ENCODE results near the gene SLC6A3.

Gene SLC6A3

GRCh38 chr5:1488882-1489680 is 43.8 kb upstream of the SLC6A3 start:
- DNase-seq: peak; percentile 77
- no peaks in the 10 kb centered on the region for H3K27me3 ChIP-seq (replicated peaks)
- TF ChIP-seq CTCF (IDR thresholded peaks at IDR 0.05; ENCODE audit: low read depth, low read length, missing control alignments): no peak
- in situ Hi-C loops (cut with HindIII; ENCODE audit: low pct_ligation_motif_present, low sequenced_read_pairs): no loop called here
- peak overlapping the region; percentile 50 for H3K27ac ChIP-seq
- H3K4me3 ChIP-seq (ENCODE audit: low read depth, low read length): no peak overlapping the region
- H3K36me3 ChIP-seq (replicated peaks): peaks cover 47% of the 10 kb centered on the region

- no peak overlapping the region for H3K27ac ChIP-seq
- H3K27me3 ChIP-seq (replicated peaks): no peaks in the 10 kb centered on the region
- DNase-seq: no peak
- no peak overlapping the region for H3K4me3 ChIP-seq (ENCODE audit: low read depth, low read length)
- in situ Hi-C loops (cut with HindIII; ENCODE audit: low pct_ligation_motif_present, low sequenced_read_pairs): no loop called here
- no peak for TF ChIP-seq CTCF (IDR thresholded peaks at IDR 0.05; ENCODE audit: low read depth, low read length, missing control alignments)
- H3K36me3 ChIP-seq (replicated peaks): peaks cover 42% of the 10 kb centered on the region
These were observed 42.0 kb upstream of the SLC6A3 start for GRCh38 chr5:1487079-1487764.

- TF ChIP-seq CTCF (IDR thresholded peaks at IDR 0.05; ENCODE audit: low read depth, low read length, missing control alignments): no peak
- H3K27ac ChIP-seq: no peak overlapping the region
These were observed 41.0 kb upstream of the SLC6A3 start for GRCh38 chr5:1486271-1486670.

GRCh38 chr5:1485579-1486118 is 40.4 kb upstream of the SLC6A3 start:
- H3K27ac ChIP-seq: no peak overlapping the region
- H3K4me3 ChIP-seq (ENCODE audit: low read depth, low read length): no peak overlapping the region
- TF ChIP-seq CTCF (IDR thresholded peaks at IDR 0.05; ENCODE audit: low read depth, low read length, missing control alignments): no peak
- in situ Hi-C loops (cut with HindIII; ENCODE audit: low pct_ligation_motif_present, low sequenced_read_pairs): no loop called here
- no peaks in the 10 kb centered on the region for H3K27me3 ChIP-seq (replicated peaks)
- H3K36me3 ChIP-seq (replicated peaks): peaks cover 33% of the 10 kb centered on the region
- no peak for DNase-seq

More at GRCh38 chr5:1486271-1486670, 41.0 kb upstream of the SLC6A3 start:
- Histone ChIP-seq H3K4me3 (ENCODE audit: low read depth, low read length) (no peak overlapping the region), H3K36me3 (replicated peaks) (peaks cover 38% of the 10 kb centered on the region), H3K27me3 (replicated peaks) (no peaks in the 10 kb centered on the region)
- DNase-seq: no peak
- in situ Hi-C loops (cut with HindIII; ENCODE audit: low pct_ligation_motif_present, low sequenced_read_pairs): no loop called here

- TF ChIP-seq CTCF (IDR thresholded peaks at IDR 0.05; ENCODE audit: low read depth, low read length, missing control alignments): no peak
- in situ Hi-C loops (cut with HindIII; ENCODE audit: low pct_ligation_motif_present, low sequenced_read_pairs): no loop called here
- peaks cover 28% of the 10 kb centered on the region for H3K36me3 ChIP-seq (replicated peaks)
These were observed 39.7 kb upstream of the SLC6A3 start for GRCh38 chr5:1484730-1485578.

More at GRCh38 chr5:1484730-1485578, 39.7 kb upstream of the SLC6A3 start:
- no peak overlapping the region for H3K4me3 ChIP-seq (ENCODE audit: low read depth, low read length)
- DNase-seq: no peak
- H3K27ac ChIP-seq: no peak overlapping the region
- no peaks in the 10 kb centered on the region for H3K27me3 ChIP-seq (replicated peaks)
